GM12878 (cell line): ENCODE data around the gene HOXA2. TPM values are rescaled to one million over a fixed set of nuclear protein-coding genes. Genes with fewer than 3 reads are reported as not detected.

Experiments
- ATAC-seq: fragments of 200-7000 bp; cut with Tn5 transposase; 3 replicates; pipeline ENCODE4 v1.9.1; 2020; ENCODE audit warnings: mild to moderate bottlenecking, moderate library complexity
- BruUV-seq: library from RNA; stranded (reverse); fragments of 400-500 nt; replicated peaks from 2 replicates; lab custom pipeline; 2021; lab: Mats Ljungman, UMichigan
- CTCF ChIA-PET: fragments of 300-600 bp; sonication (Branson Sonifier 250); formaldehyde crosslinking; extraction: SDS; loops from one replicate; lab custom pipeline; 2021; ENCODE audit warnings: inconsistent platforms; lab: Yijun Ruan, JAX
- POLR2A ChIA-PET: fragments of 350-600 bp; formaldehyde crosslinking; extraction: SDS; loops from one replicate; lab custom pipeline; 2021; ENCODE audit warnings: inconsistent platforms; lab: Charles Lee
- RAD21 ChIA-PET: fragments of 300-600 bp; sonication (Branson Sonifier 250); formaldehyde crosslinking; loops from one replicate; lab custom pipeline; 2023; ENCODE audit warnings: antibody characterized with exemption; ENCODE audit not compliant: unreplicated experiment; lab: Charles Lee
- SMC1A ChIA-PET: fragments of 300-600 bp; sonication (Branson Sonifier 250); formaldehyde crosslinking; loops from one replicate; lab custom pipeline; 2023; ENCODE audit not compliant: unreplicated experiment, uncharacterized antibody; lab: Charles Lee
- DNase-seq: peaks from one replicate; pipeline ENCODE4 v3.0.0-alpha.2; 2011; ENCODE audit warnings: low read depth, low spot score
- FAIRE-seq: peaks from 3 replicates; lab custom pipeline; 2011; peaks lifted over from hg19 to GRCh38; lab: Jason Lieb, UNC
- H2AFZ ChIP-seq: 2 replicates; pipeline ENCODE4 v1.6.0; 2011; ENCODE audit warnings: low read depth, low read length, control low read depth; ENCODE audit not compliant: control insufficient read depth
- H3K27ac ChIP-seq: 2 replicates; pipeline ENCODE4 v1.5.1; 2011; ENCODE audit warnings: control low read depth; ENCODE audit not compliant: control insufficient read depth, insufficient read depth
- H3K27me3 ChIP-seq, 2 experiments: replicated peaks in 1 of 2; 2 replicates each; pipeline versions ENCODE4 v1.6.0 to v1.6.1; 2011; ENCODE audit warnings: low read length in 1 of 2; ENCODE audit not compliant: control insufficient read depth in 2 of 2, insufficient read depth in 2 of 2
- H3K36me3 ChIP-seq, 2 experiments: 2 replicates each; pipeline ENCODE4 v1.5.1; 2011; ENCODE audit warnings: low read length in 1 of 2; ENCODE audit not compliant: control insufficient read depth in 2 of 2, insufficient read depth in 2 of 2
- H3K4me1 ChIP-seq: 2 replicates; pipeline ENCODE4 v1.6.1; 2011; ENCODE audit warnings: mild to moderate bottlenecking, low read length, moderate library complexity, mixed read lengths; ENCODE audit not compliant: control insufficient read depth, insufficient read depth
- H3K4me2 ChIP-seq: 2 replicates; pipeline ENCODE4 v1.6.0; 2011; ENCODE audit warnings: control low read depth; ENCODE audit not compliant: control insufficient read depth, insufficient read depth
- H3K4me3 ChIP-seq: fragments of 200-600 bp; sonication (generic); 2 replicates; pipeline ENCODE4 v1.5.1; 2016
- H3K79me2 ChIP-seq: 2 replicates; pipeline ENCODE4 v1.6.0; 2011; ENCODE audit warnings: low read length; ENCODE audit not compliant: control insufficient read depth, insufficient read depth
- H3K9ac ChIP-seq: 2 replicates; pipeline ENCODE4 v1.8.0; 2011; ENCODE audit warnings: low read length, control low read depth, mixed read lengths; ENCODE audit not compliant: control insufficient read depth, insufficient read depth
- H3K9me3 ChIP-seq: replicated peaks from 3 replicates; pipeline ENCODE4 v1.5.1; 2011; ENCODE audit warnings: mild to moderate bottlenecking, low read length; ENCODE audit not compliant: control insufficient read depth, insufficient read depth
- H4K20me1 ChIP-seq: 2 replicates; pipeline ENCODE4 v1.6.0; 2011; ENCODE audit not compliant: control insufficient read depth, insufficient read depth
- BMI1 ChIP-seq: fragments of 450-650 bp; IDR thresholded peaks from 2 replicates; pipeline ENCODE4 v1.6.1; 2016; ENCODE audit warnings: mild to moderate bottlenecking, moderate library complexity, borderline replicate concordance
- BRCA1 ChIP-seq: IDR thresholded peaks from 2 replicates; pipeline ENCODE4 v1.6.1; 2011; ENCODE audit warnings: low read depth, low read length, improper control_type of control experiment
- NBN ChIP-seq: fragments of 450-650 bp; IDR thresholded peaks from 2 replicates; pipeline ENCODE4 v1.6.1; 2016
- NKRF ChIP-seq: fragments of 450-650 bp; conservative IDR thresholded peaks from 2 replicates; pipeline ENCODE4 v1.6.1; 2017; ENCODE audit warnings: mild to moderate bottlenecking, moderate library complexity
- RCOR1 ChIP-seq: conservative IDR thresholded peaks from 2 replicates; pipeline ENCODE4 v1.6.1; 2012; ENCODE audit warnings: low read depth, low read length, improper control_type of control experiment
- TBL1XR1 ChIP-seq: IDR thresholded peaks from 2 replicates; pipeline ENCODE4 v1.6.1; 2012; ENCODE audit warnings: low read depth, low read length, improper control_type of control experiment
- WGBS: methylation state at CpG from one replicate; pipeline ENCODE4 v1.1.6; 2016; ENCODE audit warnings: low lambda C conversion rate; ENCODE audit not compliant: insufficient replicate concordance, insufficient coverage; ENCODE audit errors: missing lambda C conversion rate; 5-methylcytosine and 5-hydroxymethylcytosine counted together
- in situ Hi-C: fragments of 300-500 bp; cut with MboI; formaldehyde crosslinking; loops from 9 replicates; pipeline ENCODE4 v1.14.3; 2018; ENCODE audit warnings: mixed read lengths
- intact Hi-C: fragments of 100-400 bp; cut with micrococcal nuclease; formaldehyde crosslinking; loops from one replicate; pipeline ENCODE4 v1.14.2; 2022; ENCODE audit not compliant: unreplicated experiment
- polyA plus RNA-seq, 11 experiments: library from polyadenylated mRNA; depleted of rRNA in 4 of 11; unstranded in 6 of 11; stranded (reverse) in 5 of 11; fragments of >200 nt; fragmentation: Nextera tagmentation in 4 of 11; fragmentation: Illumina TruSeq in 1 of 11; extraction: Ambion mirVana in 4 of 11; extraction: Trizol in 1 of 11; gene quantifications; 1 replicate in 1 of 11; 2 replicates in 10 of 11; pipeline versions ENCODE4 v1.2.1 to v1.2.3, GENCODE V29; 2011 to 2016; ENCODE audit warnings: inconsistent platforms in 2 of 11, missing spikeins in 2 of 11, low read depth in 1 of 11
- total RNA-seq, 4 experiments: library from RNA; depleted of rRNA in 3 of 4; stranded (reverse); fragments of >200 nt in 3 of 4; fragmentation: Illumina TruSeq in 1 of 4; extraction: Trizol in 1 of 4; gene quantifications; 2 replicates each; pipeline versions ENCODE4 v1.2.1 to v1.2.3, GENCODE V29; 2013 to 2021

The HOXA2 gene
- total and polyA plus RNA-seq, 10 of the 15 experiments (the other 5 are each of a cell fraction or from before 2014, with no cell fraction given): not detected

GRCh38 chr7:27137640-27138315, 35.3 kb upstream of the HOXA2 start:
- H3K79me2 ChIP-seq: no peaks in the 10 kb centered on the region
- H3K9ac ChIP-seq: no peak overlapping the region
- H3K4me2 ChIP-seq: no peak overlapping the region
- 80% methylated on average over 2 of the region's 2 CpGs for WGBS
- intact Hi-C loops: no loop called here
- ChIA-PET CTCF (no interaction called here), RAD21 (no interaction called here), SMC1A (no interaction called here), POLR2A (no interaction called here)
- BruUV-seq: no TSS peak
- H3K27me3 ChIP-seq: peaks cover 0 to 7% of the 10 kb centered on the region in 2 experiments; a peak in 2 of 4 replicates
- H3K9me3 ChIP-seq: no peaks in the 10 kb centered on the region
- ATAC-seq: no peak
- no peaks in the 10 kb centered on the region for H4K20me1 ChIP-seq
- FAIRE-seq: no peak
- H3K4me3 ChIP-seq: no peak overlapping the region
- in situ Hi-C loops: no loop called here
- H3K36me3 ChIP-seq: no peaks in the 10 kb centered on the region
- TF ChIP-seq NKRF: no peak
- no peak for TF ChIP-seq BMI1
- TF ChIP-seq RCOR1: no peak
- TF ChIP-seq TBL1XR1: no peak
- TF ChIP-seq BRCA1: no peak
- no peak for TF ChIP-seq NBN
- no peak for DNase-seq
- H3K27ac ChIP-seq: no peak overlapping the region
- H2AFZ ChIP-seq: no peak overlapping the region
- H3K4me1 ChIP-seq: no peaks in the 10 kb centered on the region; the same call in 1 of the 2 replicates
